GM13976 (cell line): ENCODE data around the gene CDHR3.

Experiments
- DNase-seq: peaks from one replicate; pipeline ENCODE4 v3.0.0; 2012; ENCODE audit warnings: low spot score
- CTCF ChIP-seq: IDR thresholded peaks from 2 replicates; pipeline ENCODE4 v1.5.1; 2012; ENCODE audit warnings: borderline replicate concordance, mild to moderate bottlenecking; ENCODE audit not compliant: insufficient read depth; ENCODE audit errors: extremely low read depth, missing control alignments, control extremely low read depth
- in situ Hi-C: fragments of 300-500 bp; cut with MboI; formaldehyde crosslinking; loops from one replicate; pipeline ENCODE4 v1.12.0; 2022; ENCODE audit warnings: low sequenced_read_pairs, mixed read lengths, inconsistent platforms; ENCODE audit not compliant: unreplicated experiment

Gene CDHR3

GRCh38 chr7:106052681-106053080 lies 89.6 kb downstream of the CDHR3 start:
- in situ Hi-C loops = loop anchor here (25.0 kb wide), 1 partner anchor 410 kb away; no protein-coding TSS in a partner anchor
- no peak for TF ChIP-seq CTCF
- DNase-seq = no peak

GRCh38 chr7:106053109-106053508 lies 90.0 kb downstream of the CDHR3 start:
- no peak for DNase-seq
- no peak for TF ChIP-seq CTCF
- in situ Hi-C loops = loop anchor here (25.0 kb wide), 1 partner anchor 409 kb away; no protein-coding TSS in a partner anchor

GRCh38 chr7:106054156-106054910 lies 91.3 kb downstream of the CDHR3 start:
- no peak for DNase-seq
- no peak for TF ChIP-seq CTCF
- in situ Hi-C loops = loop anchor here (25.0 kb wide), 1 partner anchor 408 kb away; no protein-coding TSS in a partner anchor

GRCh38 chr7:106054971-106055532 lies 92.0 kb downstream of the CDHR3 start:
- DNase-seq = no peak
- no peak for TF ChIP-seq CTCF
- in situ Hi-C loops = loop anchor here (5.0 to 25.0 kb wide), 2 partner anchors 97 to 407 kb away; no protein-coding TSS in a partner anchor

- peak; percentile 84 for DNase-seq
- in situ Hi-C loops = loop anchor here (5.0 to 25.0 kb wide), 2 partner anchors 96 to 406 kb away; no protein-coding TSS in a partner anchor
- peak; percentile 85 for TF ChIP-seq CTCF
Observed at GRCh38 chr7:106056513-106057203, 93.6 kb downstream of the CDHR3 start.

GRCh38 chr7:106057204-106057961 lies 94.3 kb downstream of the CDHR3 start:
- in situ Hi-C loops = loop anchor here (5.0 to 25.0 kb wide), 2 partner anchors 95 to 405 kb away; no protein-coding TSS in a partner anchor
- no peak for TF ChIP-seq CTCF

More at GRCh38 chr7:106057204-106057961, 94.3 kb downstream of the CDHR3 start:
- no peak for DNase-seq
